Bronchial epithelial cell (primary cell): ENCODE data around the gene MYO6. TPM values are rescaled to one million over a fixed set of nuclear protein-coding genes. Genes with fewer than 3 reads are reported as not detected.
A peak's percentile ranks its signal among the peaks of the same experiment; 100 is the strongest.

Experiments used
- DNase-seq: peaks from one replicate; pipeline ENCODE4 v3.0.0-alpha.2; 2010; ENCODE audit warnings: low read depth
- FAIRE-seq: peaks from 2 replicates; lab custom pipeline; 2011; peaks lifted over from hg19 to GRCh38; lab: Jason Lieb, UNC
- H3K27me3 ChIP-seq: 2 replicates; pipeline ENCODE4 v1.5.1; 2011; ENCODE audit warnings: low read length; ENCODE audit not compliant: control insufficient read depth, insufficient read depth
- H3K36me3 ChIP-seq: 2 replicates; pipeline ENCODE4 v1.5.1; 2011; ENCODE audit warnings: low read length; ENCODE audit not compliant: control insufficient read depth, insufficient read depth
- H3K4me3 ChIP-seq: 2 replicates; pipeline ENCODE4 v1.5.1; 2011; ENCODE audit warnings: mild to moderate bottlenecking, low read depth, low read length, control low read depth
- total RNA-seq: library from RNA; depleted of rRNA; stranded (reverse); fragments of >200 nt; gene quantifications from 2 replicates; pipeline ENCODE4 v1.2.1, GENCODE V29; 2014
- TF ChIP-seq, protein P1 (sequence below): IDR thresholded peaks from 2 replicates; pipeline ENCODE4 v1.5.1; 2011; ENCODE audit warnings: mild to moderate bottlenecking, moderate library complexity, low read length, control low read depth, inconsistent platforms; ENCODE audit not compliant: insufficient read depth, severe bottlenecking

MYO6 gene
- total RNA-seq, 1 donor from 2014 or later = 13.7 TPM

DNA sequence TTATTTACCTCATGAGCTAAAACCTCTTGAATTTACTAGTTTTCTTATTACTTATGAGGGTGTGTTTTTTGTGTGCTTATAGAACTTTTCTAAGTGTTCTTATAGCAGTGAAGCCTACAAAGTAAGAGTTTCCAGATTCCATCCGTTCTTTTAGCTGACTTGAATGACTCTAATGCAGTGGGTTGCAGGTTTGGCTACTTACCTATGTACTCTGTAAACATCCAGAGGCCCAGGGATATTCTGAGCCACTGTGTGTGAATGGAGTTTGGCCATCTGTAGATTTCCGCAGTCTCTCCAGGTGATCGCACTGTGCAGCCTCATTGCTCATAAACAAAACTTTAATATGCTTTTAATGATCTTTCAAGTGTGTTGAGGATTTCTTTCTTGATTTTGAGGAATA is 157.8 kb downstream of the MYO6 start:
- Histone ChIP-seq H3K27me3 (no peaks in the 10 kb centered on the region), H3K36me3 (peaks cover 2% of the 10 kb centered on the region), H3K4me3 (no peak overlapping the region)
- no peak for DNase-seq
- no peak for FAIRE-seq
- TF ChIP-seq, protein P1, sequence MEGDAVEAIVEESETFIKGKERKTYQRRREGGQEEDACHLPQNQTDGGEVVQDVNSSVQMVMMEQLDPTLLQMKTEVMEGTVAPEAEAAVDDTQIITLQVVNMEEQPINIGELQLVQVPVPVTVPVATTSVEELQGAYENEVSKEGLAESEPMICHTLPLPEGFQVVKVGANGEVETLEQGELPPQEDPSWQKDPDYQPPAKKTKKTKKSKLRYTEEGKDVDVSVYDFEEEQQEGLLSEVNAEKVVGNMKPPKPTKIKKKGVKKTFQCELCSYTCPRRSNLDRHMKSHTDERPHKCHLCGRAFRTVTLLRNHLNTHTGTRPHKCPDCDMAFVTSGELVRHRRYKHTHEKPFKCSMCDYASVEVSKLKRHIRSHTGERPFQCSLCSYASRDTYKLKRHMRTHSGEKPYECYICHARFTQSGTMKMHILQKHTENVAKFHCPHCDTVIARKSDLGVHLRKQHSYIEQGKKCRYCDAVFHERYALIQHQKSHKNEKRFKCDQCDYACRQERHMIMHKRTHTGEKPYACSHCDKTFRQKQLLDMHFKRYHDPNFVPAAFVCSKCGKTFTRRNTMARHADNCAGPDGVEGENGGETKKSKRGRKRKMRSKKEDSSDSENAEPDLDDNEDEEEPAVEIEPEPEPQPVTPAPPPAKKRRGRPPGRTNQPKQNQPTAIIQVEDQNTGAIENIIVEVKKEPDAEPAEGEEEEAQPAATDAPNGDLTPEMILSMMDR = no peak

DNA sequence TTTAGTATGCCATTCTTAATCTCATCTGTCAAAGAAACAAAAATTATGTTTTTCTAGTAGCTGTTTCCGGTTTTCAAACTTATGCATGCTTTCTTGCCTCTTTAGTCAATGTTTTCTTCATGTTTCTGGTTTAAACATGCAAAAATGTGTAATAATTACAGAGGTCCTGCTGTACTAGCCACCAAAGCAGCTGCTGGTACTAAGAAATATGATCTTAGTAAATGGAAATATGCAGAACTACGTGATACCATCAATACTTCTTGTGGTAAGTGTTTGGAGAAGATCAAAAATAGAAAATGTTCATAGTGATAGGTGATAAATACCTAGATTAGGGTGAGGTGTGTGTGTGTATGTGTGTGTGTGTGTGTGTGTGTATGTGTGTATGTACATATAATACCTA is 158.4 kb downstream of the MYO6 start:
- no peak overlapping the region for H3K4me3 ChIP-seq
- no peak for FAIRE-seq
- TF ChIP-seq, protein P1 = no peak
- peaks cover 2% of the 10 kb centered on the region for H3K36me3 ChIP-seq
- no peak for DNase-seq
- H3K27me3 ChIP-seq = no peaks in the 10 kb centered on the region

- Histone ChIP-seq H3K4me3 (no peak overlapping the region), H3K27me3 (no peaks in the 10 kb centered on the region), H3K36me3 (peaks cover 5% of the 10 kb centered on the region)
- DNase-seq = no peak
- no peak for FAIRE-seq
- TF ChIP-seq, protein P1 = no peak
These were observed 164.0 kb downstream of the MYO6 start for GRCh38 chr6:75913040-75913439.

DNA sequence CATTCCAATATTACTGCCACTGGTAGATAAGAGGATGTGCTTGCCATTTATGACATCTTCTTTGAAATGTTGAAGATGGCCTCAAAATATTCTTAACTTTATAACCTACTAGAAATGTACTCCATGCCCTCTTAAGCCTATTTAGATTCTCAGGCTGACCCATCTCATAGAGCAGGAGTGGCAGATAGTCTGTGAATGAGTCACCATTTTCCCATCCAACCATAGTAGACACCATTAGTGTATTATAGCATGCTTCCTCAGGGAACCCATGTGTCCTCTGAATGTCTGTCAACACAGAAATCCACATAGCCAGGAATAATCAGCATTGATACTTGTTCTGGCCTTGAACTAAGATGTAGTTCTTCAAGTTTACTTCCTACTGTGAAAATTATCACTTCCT is 173.2 kb downstream of the MYO6 start:
- TF ChIP-seq, protein P1 = no peak
- Histone ChIP-seq H3K36me3 (no peaks in the 10 kb centered on the region), H3K4me3 (no peak overlapping the region), H3K27me3 (no peaks in the 10 kb centered on the region)
- no peak for FAIRE-seq
- DNase-seq = peak; percentile 66

DNA sequence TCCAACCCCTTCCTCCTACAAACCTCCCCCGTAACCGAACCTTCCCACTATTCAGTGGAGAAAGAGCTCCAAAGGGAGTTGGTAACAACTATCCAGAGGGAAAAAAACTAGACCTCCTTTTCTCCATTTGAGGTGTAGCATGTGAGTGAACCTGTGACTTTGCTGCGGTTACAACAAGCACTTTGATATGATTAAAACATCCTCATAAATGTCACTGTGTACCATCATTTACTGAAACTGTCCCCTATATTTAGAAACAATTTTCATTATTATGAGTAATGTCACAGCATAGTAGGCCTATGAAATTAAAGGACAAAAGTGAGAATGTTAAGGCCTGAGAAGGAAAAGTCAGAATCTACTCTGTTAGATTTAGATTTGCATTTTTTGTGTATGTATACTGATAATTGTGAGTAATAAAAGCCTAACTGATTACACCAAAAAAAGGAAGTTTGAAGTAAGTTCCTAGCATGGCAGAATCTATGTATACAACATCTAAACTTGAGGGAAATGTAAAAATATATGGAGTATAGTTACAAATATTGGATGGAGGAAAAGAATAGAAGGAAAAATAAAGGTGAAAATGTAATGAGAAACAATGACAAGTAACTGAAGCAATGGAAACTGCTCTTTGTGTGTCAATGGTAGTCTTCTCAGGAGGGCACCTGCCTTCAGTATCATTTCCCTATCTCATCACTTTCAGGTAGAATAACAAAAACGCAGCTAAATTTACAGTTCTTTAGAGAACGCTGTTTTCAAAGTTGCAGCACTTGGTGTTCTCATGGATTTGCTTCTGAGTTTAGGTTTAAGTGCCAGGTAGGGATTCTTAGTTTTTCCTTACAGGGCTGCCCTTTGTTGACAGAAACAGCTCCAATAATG is 177.5 kb downstream of the MYO6 start:
- no peak for FAIRE-seq

More for the DNA sequence above, 177.5 kb downstream of the MYO6 start:
- Histone ChIP-seq H3K4me3 (no peak overlapping the region), H3K36me3 (no peaks in the 10 kb centered on the region), H3K27me3 (no peaks in the 10 kb centered on the region)
- TF ChIP-seq, protein P1 = no peak
- DNase-seq = no peak
